ENCODE data around the gene KATNAL1.
A peak's percentile ranks its signal among the peaks of the same experiment; 100 is the strongest.

DNA sequence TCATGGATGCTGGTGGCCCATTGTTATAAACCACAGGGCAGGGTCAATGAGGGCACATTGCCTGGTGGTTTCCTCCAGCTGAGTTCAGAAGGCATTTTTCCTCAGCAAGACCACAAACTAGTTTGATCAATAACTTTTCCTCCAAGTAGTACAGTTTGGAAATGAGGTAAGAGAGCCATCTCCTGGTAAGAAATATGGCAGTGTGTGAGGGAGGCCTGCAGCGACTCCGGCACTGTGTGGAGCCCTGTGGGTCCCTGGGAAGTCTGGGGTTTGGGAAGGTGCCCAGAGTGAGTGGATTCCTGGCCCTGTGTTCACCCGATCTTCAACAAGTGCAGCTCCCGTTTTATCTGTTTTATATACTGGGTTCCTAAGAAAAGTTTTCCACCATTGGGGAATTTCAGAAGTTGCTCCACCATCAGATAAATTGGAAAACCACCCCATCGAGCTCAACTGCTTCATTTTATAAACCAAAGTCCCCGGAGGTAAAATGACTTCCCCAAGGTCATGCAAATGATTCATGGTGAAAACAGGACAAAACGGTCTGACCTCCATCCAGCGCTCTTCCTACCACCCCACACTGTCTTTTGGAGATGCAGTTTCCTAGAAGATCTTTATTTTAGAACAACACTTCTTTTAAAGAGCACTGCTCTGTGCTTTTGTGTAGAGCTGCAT is 148.4 kb downstream of the KATNAL1 start:
- TF ChIP-seq, protein P1, sequence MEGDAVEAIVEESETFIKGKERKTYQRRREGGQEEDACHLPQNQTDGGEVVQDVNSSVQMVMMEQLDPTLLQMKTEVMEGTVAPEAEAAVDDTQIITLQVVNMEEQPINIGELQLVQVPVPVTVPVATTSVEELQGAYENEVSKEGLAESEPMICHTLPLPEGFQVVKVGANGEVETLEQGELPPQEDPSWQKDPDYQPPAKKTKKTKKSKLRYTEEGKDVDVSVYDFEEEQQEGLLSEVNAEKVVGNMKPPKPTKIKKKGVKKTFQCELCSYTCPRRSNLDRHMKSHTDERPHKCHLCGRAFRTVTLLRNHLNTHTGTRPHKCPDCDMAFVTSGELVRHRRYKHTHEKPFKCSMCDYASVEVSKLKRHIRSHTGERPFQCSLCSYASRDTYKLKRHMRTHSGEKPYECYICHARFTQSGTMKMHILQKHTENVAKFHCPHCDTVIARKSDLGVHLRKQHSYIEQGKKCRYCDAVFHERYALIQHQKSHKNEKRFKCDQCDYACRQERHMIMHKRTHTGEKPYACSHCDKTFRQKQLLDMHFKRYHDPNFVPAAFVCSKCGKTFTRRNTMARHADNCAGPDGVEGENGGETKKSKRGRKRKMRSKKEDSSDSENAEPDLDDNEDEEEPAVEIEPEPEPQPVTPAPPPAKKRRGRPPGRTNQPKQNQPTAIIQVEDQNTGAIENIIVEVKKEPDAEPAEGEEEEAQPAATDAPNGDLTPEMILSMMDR (IDR thresholded peaks at IDR 0.05): peak; percentile 43
- no peak for TF ChIP-seq EP300 (IDR thresholded peaks at IDR 0.05; ENCODE audit: borderline replicate concordance in 1 of 2, low read depth in 1 of 2, low read length in 1 of 2)
